ENCODE measurements around the gene CKB.

DNA sequence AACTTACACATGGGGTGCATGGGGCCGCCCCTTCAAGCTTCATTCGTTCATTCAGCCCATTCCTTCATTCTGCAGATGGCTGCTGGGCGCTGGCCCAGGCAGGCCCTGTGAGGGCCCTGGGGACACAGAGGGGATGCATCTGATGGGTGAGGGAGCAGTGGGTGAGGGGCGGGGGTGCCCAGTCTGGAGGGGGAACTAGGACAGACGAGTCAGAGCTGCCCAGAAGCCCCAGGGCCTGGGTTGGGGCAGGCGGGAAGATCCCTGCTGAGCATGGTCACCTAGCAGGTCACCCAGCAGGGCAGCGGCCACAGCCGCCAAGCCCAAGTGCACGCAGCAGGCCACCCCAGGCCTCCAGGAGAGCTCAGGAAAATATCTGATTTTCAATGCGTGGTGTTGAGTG is 20.5 kb upstream of the CKB start:
- TF ChIP-seq CTCF (IDR thresholded peaks at IDR 0.05) (no peak), POLR2A (IDR thresholded peaks at IDR 0.05) (no peak)
